MV-4-11 (cell line): ENCODE data around the gene ENPEP.
"Not testable (repeated sequence)": the region's sequence is repeated elsewhere in the genome, so short reads cannot be mapped to it uniquely, and the experiment has no call there.

Experiments
- DNase-seq: peaks from one replicate; lab custom pipeline; 2025; lab: John Stamatoyannopoulos, UW

ENPEP gene, protein sequence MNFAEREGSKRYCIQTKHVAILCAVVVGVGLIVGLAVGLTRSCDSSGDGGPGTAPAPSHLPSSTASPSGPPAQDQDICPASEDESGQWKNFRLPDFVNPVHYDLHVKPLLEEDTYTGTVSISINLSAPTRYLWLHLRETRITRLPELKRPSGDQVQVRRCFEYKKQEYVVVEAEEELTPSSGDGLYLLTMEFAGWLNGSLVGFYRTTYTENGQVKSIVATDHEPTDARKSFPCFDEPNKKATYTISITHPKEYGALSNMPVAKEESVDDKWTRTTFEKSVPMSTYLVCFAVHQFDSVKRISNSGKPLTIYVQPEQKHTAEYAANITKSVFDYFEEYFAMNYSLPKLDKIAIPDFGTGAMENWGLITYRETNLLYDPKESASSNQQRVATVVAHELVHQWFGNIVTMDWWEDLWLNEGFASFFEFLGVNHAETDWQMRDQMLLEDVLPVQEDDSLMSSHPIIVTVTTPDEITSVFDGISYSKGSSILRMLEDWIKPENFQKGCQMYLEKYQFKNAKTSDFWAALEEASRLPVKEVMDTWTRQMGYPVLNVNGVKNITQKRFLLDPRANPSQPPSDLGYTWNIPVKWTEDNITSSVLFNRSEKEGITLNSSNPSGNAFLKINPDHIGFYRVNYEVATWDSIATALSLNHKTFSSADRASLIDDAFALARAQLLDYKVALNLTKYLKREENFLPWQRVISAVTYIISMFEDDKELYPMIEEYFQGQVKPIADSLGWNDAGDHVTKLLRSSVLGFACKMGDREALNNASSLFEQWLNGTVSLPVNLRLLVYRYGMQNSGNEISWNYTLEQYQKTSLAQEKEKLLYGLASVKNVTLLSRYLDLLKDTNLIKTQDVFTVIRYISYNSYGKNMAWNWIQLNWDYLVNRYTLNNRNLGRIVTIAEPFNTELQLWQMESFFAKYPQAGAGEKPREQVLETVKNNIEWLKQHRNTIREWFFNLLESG

DNA sequence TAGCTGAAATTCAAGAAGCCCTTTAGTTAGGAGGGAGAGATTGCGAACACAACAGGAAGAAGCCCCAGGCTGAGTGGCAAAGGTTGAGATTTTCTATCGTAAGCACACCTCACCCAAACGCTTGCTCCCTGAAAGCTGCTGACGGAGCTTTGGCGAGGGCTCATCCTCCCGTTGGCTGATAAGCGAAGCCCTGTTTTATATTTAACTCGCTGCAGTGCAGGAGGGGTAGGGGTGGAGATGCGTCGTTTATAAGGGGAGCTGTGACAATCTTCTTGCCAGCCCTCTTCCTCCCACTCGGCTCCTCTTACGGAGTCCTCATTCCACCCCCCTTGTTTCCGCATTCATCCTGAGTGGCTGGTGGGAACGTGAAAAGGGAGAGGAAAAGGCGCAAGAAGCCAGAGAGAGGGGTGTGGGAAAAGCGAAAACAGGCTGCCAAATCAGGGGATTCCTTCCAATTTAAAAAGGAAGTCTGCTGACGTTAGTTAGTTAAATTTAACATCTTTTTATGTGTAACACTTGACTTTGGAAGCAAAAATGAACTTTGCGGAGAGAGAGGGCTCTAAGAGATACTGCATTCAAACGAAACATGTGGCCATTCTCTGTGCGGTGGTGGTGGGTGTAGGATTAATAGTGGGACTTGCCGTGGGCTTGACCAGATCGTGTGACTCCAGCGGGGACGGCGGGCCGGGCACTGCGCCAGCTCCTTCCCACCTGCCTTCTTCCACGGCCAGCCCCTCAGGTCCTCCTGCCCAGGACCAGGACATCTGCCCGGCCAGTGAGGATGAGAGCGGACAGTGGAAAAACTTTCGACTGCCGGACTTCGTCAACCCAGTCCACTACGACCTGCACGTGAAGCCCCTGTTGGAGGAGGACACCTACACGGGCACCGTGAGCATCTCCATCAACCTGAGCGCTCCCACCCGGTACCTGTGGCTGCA lies at the start of gene ENPEP:
Gene ENPEP, plus strand, starts transcription at position 275 of the 938 bp plus-strand sequence. Its CDS starts 260 bp downstream, at position 535.
- DNase-seq: no peak

DNA sequence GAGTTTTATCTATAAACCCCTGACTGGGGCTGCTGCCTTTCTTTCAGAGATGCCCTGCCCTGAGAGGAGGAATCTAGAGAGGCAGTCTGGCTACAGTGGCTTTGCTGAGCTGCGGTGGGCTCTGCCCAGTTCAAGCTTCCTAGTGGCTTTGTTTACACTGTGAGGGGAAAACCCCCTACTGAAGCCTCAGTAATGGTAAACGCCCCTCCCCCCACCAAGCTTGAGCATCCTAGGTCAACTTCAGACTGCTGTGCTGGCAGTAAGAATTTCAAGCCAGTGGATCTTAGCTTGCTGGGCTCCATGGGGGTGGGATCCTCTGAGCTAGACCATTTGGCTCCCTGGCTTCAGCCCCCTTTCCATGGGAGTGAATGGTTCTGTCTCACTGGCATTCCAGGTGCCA lies 44.1 kb upstream of the ENPEP start:
- DNase-seq: not testable (repeated sequence)

DNA sequence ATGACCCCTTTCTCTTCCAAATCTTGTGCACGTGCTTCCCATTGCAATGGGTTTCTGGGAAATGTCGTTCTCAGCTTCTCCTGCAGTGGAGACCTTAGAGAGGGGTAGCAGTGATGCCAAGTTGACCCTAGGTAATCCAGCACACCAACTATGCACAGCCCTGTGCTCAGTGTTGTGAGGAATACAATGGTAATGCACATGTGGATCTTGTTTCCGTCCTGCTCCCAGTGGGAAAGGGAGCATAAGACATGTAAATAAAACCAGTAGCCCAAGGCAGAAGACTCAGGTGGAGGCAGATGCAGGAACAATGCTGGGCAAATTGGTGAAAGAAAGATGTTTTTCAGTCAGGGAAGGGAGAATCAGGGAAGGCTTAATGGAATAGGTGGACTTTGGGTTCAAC lies 38.7 kb upstream of the ENPEP start:
- DNase-seq: not testable (repeated sequence)

DNA sequence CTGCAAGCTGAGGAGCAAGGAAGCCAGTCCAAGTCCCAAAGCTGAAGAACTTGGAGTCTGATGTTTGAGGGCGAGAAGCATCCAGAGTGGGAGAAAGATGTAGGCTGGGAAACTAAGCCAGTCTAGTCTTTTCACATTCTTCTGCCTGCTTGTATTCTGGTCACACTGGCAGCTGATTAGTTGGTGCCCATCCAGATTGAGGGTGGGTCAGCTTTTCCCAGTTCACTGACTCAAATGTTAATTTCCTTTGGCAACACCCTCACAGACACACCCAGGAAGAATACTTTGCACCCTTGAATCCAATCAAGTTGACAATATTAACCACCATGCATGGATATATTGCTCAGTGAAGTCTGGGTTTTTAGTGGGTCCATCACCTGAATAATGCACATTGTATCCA lies 36.7 kb upstream of the ENPEP start:
- not testable (repeated sequence) for DNase-seq

DNA sequence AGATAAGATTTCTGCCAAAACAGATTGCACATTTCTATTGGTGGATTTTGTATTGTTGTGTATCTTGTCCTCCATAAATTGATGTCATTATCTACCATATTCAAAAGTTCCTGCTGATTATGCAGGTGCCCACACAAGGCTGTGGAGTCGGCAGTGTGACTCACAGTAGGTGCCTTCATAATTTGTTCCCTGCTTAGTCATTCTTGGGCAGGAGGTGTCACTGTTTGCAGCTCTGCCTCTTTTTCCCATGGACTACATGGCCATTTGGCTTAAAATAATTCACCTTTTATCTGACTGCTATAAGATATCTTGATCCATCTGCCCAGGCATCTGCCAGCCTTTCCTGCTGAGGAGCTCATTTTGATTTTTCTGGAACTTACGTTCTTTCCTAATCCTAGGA lies 33.6 kb upstream of the ENPEP start:
- DNase-seq: no peak

DNA sequence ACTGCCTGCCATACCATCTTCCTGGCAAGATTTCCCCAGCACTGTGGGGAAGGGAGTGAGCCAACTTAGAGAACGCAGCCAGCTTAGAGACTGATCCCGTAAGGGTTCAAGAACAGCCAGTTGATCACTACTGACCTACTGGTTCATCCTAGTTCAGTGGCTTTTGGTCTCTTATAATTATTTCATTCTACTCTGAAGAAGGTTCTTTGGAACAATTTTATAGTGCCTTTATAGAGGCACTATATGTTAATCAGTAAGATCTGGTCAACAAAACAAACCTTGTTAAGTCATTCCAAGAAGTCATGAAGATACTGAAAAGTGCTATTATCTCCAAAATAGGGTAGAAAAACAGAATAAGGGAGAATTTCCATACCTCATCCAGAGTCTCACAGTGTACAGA lies 33.2 kb upstream of the ENPEP start:
- DNase-seq: no peak

DNA sequence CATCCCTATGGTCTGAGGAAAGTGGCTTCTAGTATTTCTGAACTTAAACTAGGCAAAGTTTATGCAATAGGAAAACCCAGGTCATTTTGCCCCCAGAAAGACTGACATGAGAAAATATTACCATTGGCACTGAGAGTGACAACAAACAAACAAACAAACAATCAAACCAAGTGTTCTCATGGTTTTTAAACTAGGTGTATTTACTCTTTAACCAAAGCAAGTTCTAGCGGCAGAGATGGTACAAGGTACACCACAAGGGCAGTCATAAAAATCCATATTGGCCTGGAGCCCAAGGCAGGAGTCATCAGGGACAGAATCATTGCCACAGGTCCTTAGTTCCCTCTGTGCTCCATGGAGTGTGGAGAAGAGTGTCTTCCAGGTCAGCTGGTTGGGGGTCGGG lies 26.0 kb upstream of the ENPEP start:
- no peak for DNase-seq

DNA sequence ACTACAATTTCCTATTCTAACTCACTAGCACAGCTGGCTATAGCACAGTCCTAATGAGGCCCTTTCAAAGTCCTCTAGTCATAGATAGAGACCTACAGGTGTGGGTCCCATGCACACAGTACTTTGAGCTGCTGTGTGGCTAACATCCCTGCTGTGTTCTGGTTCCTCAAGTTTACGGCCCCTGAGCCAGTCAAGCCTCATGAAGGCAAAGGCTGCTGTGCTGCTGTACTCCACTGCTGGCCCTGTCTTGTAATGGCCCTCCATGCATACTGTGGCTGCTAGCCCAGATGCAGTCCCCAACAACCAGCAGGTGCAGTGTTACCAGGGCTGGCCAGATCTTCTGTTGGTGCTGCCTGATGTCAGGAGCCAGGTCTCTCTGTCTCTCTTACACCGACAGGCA lies 23.4 kb upstream of the ENPEP start:
- DNase-seq: no peak

DNA sequence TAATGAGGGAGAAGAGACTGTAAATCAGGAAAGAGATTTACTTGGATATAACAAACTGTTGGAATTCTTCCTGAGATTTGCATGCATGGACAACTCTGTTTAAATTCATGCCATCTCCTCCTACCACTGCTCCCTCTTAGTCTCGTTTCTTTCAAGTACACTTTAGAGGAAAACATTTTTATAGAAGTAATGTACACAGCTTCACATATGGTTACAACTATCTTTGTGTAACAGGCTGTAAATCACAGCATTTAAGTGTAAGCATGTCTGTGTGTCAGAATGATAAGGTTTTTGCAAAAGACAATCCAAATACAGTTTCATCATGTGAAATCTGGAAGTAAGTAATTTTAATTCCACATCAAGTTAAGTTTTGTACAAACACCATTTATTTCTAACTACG lies 21.5 kb upstream of the ENPEP start:
- DNase-seq: no peak

DNA sequence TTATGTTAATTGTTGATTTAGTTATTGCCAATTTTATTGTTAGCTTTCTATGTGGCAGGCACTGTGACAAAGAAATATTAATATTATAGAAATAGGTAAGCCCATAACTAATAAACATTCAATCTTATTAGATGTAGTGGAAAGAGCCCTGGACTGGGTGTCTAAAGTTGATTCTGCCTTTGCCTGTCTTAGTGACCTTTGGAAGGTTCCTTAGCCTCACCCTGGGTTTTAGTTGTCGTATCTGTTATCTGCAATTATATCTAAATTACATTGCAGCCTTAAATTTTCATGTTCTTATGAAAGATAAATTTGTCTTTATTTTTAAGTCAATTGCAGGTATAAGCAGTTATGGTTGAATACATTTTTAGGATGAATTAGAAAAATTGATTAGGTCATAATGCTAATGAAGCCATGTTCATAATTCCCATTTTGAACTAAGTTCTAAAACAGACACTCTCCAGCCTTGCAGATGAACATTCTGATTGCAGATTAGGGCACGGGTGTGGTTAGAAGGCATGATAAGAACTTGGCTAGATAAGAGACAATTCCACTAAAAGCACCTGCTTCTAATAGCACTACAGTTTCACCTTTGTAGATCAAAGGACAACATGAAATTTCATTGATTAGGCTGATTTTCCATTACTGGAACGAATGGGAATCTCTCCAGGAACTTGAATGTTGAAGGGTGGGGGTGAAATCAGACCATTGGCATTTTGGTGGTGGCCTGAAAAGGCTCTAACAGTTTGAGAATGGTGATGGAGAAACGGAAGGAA lies 17.3 kb upstream of the ENPEP start:
- DNase-seq: no peak

DNA sequence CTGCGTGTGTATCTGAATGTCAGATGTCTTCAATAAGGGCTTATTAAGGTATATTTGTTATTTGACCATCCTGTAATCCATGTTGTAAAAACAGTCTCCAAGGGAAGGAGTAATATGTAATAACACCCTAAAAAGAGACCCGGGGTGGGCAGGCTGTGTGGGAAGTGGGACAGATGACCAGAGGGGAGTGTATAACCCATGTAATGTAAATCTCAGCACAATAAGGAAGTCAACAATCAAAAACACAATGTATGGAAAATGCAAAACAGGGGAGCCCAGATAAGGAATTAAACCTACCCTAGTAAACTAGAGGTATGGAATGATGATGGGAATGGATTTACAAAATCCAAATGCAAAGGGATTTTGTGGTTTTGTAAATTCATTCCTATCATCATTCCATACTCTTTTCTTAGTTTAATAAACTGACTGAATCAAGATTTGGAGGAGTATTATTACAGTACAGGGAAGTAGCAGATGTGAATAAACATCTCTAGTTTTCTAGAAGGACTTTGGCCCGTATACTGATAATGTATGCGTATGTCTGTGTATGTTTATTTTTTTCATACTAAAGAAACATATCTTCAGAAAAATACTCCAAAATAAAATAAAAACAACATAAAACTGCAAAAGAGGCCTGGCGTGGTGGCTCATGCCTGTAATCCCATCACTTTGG lies 15.7 kb upstream of the ENPEP start:
- DNase-seq: no peak

DNA sequence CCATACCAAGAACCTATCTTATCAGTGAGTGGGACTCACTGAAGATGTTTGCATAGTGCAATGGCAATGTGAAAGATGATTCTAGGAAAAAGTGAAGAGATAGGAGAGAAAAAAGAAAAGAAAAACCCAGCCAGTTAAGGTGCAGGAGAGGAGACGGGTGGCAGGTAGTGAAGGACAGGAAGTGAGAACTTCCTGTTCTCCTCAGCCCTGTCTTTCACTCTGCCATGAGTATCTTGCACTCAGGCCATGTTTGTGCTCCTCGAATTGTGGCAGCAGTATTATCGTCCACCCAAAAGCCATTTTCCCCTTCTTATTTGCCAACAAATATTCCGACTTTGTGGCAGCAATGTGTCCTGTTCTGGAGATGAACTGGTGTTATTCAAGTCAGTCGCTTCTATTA lies 8.6 kb upstream of the ENPEP start:
- DNase-seq: no peak

DNA sequence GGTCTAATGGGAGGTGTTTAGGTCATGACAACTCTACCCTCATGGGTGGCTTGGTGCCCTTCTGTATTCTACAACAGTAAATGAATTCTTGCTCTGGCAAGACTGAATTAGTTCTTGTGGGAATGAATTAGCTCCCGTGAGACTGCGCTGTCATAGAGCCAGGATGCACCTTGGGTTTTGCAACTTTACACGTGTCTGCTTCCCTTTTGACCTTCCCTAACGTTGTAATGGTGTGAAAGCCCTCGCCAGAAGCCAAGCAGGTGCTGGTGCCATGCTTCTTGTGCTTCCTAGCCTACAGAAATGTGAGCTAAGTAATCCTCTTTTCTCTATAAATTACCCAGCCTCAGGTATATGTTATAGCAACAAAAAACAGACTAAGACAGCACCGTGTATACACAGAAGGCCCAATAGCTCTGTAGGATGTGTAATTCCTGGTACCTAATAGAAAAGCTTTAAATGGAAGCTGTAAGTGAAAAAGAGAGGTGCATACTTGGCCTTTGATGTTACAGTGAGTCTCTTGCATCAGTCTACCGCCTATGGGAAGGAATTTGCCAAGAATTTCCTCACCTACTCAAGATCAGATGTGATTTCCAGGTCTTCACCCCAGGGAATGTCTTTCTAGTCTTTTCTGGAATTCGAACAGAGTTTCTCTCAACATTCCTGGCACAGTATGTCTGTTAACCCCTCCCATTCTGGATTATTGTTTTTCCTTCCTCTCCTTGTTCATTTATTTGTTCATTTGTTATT lies 3.2 kb upstream of the ENPEP start:
- DNase-seq: no peak

DNA sequence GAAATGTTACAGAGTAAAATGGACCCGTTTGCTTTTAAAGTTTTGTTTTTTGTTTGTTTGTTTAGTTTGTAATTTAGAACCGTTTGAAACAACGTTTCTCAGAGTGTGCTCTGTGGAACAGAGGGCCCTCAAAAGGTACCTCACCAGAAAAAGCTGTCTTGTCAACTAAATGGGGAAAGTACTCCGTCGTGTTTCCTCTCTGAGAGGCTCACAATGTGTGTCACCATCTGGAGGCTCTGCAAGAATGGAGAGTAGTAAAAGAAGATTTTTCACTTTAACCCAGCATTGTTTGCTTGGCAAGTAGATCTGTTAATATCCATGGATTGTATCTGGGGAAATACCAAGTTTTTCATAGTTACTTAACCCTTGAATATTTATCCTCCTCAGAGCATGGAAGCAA lies 1.5 kb upstream of the ENPEP start:
- no peak for DNase-seq

DNA sequence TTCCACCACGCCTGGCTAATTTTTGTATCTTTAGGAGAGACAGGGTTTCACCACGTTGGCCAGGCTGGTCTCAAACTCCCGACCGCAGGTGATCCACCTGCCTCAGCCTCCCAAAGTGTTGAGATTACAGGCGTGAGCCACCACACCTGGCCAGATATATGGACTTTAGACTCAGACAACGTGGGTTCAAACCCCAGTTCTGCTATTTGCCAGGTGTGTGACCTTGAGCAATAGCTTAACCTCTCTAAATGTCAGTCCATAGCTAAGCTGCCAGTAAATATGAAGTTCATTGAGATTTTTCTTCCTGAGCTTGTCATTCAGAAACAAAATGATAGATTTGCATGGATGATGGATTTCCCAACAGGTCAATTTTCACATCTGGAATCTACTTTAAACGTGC lies 875 bp upstream of the ENPEP start:
- not testable (repeated sequence) for DNase-seq

DNA sequence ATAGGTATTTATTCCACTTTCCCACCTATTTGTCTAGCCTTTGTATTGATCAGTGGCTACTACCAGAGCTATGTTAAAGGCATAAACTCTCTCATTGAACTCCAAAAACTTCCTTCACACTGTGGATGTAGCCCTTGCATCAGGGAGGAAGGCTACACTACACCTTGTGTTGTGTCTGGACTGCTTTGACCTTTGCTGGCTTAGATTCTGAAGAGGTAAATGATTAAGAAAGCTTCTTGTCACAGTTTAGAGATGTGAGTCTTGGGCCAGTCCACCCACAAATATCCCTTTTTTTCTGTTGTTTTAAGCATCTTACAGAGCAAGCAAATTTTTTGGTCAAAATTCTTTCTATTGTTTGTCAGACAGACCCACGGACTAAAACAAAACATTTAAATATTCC lies 1.9 kb downstream of the ENPEP start:
- no peak for DNase-seq

DNA sequence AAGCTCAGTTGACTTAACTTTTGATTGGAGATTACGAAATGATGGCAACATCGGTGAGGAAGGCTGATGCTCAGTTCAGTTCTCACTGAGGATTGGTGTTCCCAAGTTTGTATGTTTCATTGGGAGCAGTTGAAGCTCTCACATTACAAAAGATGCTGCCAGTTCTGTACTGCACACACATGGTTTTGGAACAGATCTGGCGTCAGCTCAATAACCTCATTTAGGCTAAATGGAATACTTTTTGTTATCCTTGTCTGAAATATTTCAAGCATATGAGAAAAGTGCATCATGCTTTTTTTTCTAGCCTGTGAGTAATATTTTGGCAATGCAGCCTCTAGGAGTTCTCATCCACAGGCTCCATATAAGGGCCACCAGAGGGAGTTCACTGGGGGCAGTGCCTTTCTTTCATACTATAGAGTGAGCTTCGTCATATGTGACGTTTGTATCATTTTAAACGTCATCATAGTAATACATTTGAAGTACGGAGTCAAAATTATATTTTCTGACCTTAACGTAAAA lies 4.1 kb downstream of the ENPEP start:
- DNase-seq: no peak

DNA sequence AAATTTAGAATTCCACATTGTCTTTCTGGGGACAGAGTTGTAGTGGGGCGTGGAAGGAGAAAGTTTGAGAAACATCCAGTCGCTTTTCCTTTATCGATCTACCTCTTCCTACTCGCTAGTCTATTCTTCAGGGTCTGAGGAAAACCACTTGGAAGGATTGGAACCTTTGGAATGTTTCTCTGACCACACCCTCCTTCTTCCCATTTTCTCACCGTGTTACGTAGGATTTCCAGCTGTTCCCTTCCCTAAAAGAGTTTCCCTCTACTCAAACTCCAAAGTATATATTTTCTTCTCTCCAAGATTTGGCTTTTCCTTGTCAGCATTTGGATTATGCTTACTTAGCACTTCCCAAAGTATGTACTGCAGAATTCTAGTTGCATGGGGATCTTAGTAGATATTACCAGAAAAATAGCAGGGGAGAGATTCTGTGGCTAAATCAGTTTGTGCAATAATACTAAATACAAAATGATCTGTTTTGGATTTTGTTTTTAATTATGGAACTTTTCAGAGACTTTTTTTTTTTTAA lies 4.9 kb downstream of the ENPEP start:
- no peak for DNase-seq

DNA sequence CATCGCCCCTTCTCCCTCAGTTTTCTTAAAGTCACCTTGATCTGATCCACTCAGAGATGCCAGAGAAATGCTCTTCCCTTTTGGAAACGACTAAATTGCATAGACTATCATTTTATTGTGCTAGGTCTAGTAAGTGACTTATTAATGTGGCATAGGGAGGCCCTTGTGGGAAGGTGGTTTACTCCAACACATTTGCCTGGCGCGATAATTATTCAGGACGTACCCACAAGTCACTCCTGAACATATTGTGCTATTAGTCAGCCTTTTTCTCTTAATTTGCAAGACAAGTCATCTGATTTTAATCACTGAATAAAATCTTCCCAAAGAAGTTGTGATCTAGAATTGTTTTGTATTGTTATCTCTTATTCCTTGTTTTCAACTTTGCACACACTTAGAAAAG lies 7.6 kb downstream of the ENPEP start:
- no peak for DNase-seq
